Liver (tissue), 9 donors: ENCODE measurements around the gene KLF13. TPM values are rescaled to one million over a fixed set of nuclear protein-coding genes. Genes with fewer than 3 reads are reported as not detected.

Source experiments
- DNase-seq: peaks from one replicate; pipeline ENCODE4 v3.0.0-alpha.2; 2017; ENCODE audit warnings: low spot score
- H3K27ac ChIP-seq, 2 donors: one replicate each; pipeline ENCODE4 v1.7.0; 2013; ENCODE audit warnings: inconsistent platforms in 2 of 2, low read length in 2 of 2, control low read depth in 1 of 2, low read depth in 1 of 2, mild to moderate bottlenecking in 1 of 2
- H3K27me3 ChIP-seq, 4 donors: one replicate each; pipeline versions ENCODE4 v1.6.1 to v1.7.0; 2013; ENCODE audit warnings: low read length in 3 of 4, inconsistent platforms in 1 of 4, mild to moderate bottlenecking in 1 of 4, moderate library complexity in 1 of 4; ENCODE audit not compliant: control insufficient read depth in 4 of 4, insufficient read depth in 4 of 4
- H3K36me3 ChIP-seq, 4 donors: one replicate each; pipeline versions ENCODE4 v1.6.1 to v1.7.0; 2013; ENCODE audit warnings: low read length in 3 of 4, mild to moderate bottlenecking in 3 of 4, low read depth in 1 of 4, moderate library complexity in 1 of 4; ENCODE audit not compliant: control insufficient read depth in 4 of 4, insufficient read depth in 3 of 4
- H3K4me1 ChIP-seq, 4 donors: one replicate each; pipeline versions ENCODE4 v1.6.1 to v1.7.0; 2013; ENCODE audit warnings: low read length in 3 of 4, mild to moderate bottlenecking in 3 of 4, moderate library complexity in 1 of 4; ENCODE audit not compliant: control insufficient read depth in 4 of 4, insufficient read depth in 4 of 4
- H3K4me3 ChIP-seq, 3 donors: one replicate each; pipeline versions ENCODE4 v1.6.1 to v1.7.0; 2013; ENCODE audit warnings: low read length in 3 of 3, control low read depth in 1 of 3, low read depth in 1 of 3, mild to moderate bottlenecking in 1 of 3
- H3K9ac ChIP-seq, 2 donors: one replicate each; pipeline ENCODE4 v1.7.0; 2013; ENCODE audit warnings: low read length in 2 of 2, mild to moderate bottlenecking in 2 of 2, moderate library complexity in 2 of 2, control low read depth in 1 of 2, low read depth in 1 of 2
- H3K9me3 ChIP-seq, 4 donors: one replicate each; pipeline versions ENCODE4 v1.6.1 to v1.7.0; 2013; ENCODE audit warnings: low read length in 3 of 4; ENCODE audit not compliant: control insufficient read depth in 4 of 4
- CTCF ChIP-seq: fragments of 150-350 bp; IDR thresholded peaks from 2 replicates; pipeline ENCODE4 v1.5.1; 2017; ENCODE audit warnings: improper control_type of control experiment, low read depth, low read length; ENCODE audit not compliant: missing input control
- EGR1 ChIP-seq, 2 donors: IDR thresholded peaks; 2 replicates each; pipeline ENCODE4 v1.6.1; 2016 to 2018; ENCODE audit warnings: antibody characterized with exemption in 2 of 2, low read depth in 2 of 2
- GABPA ChIP-seq, 2 donors: IDR thresholded peaks in 1 of 2; conservative IDR thresholded peaks in 1 of 2; 2 replicates each; pipeline ENCODE4 v1.6.1; 2016; ENCODE audit warnings: antibody characterized with exemption in 2 of 2, mild to moderate bottlenecking in 1 of 2, moderate library complexity in 1 of 2
- HNF4A ChIP-seq, 2 donors: conservative IDR thresholded peaks; 2 replicates each; pipeline ENCODE4 v1.6.1; 2016; ENCODE audit warnings: antibody characterized with exemption in 2 of 2, mild to moderate bottlenecking in 2 of 2
- HNF4G ChIP-seq: IDR thresholded peaks from 2 replicates; pipeline ENCODE4 v1.6.1; 2016; ENCODE audit warnings: antibody characterized with exemption
- MAX ChIP-seq: IDR thresholded peaks from 2 replicates; pipeline ENCODE4 v1.6.1; 2016; ENCODE audit warnings: antibody characterized with exemption
- NR2F2 ChIP-seq: IDR thresholded peaks from 2 replicates; pipeline ENCODE4 v1.6.1; 2016; ENCODE audit warnings: antibody characterized with exemption
- RAD21 ChIP-seq, 2 donors: IDR thresholded peaks; 2 replicates each; pipeline ENCODE4 v1.6.1; 2016; ENCODE audit warnings: antibody characterized with exemption in 2 of 2, mild to moderate bottlenecking in 2 of 2
- REST ChIP-seq: IDR thresholded peaks from 2 replicates; pipeline ENCODE4 v1.6.1; 2016; ENCODE audit warnings: antibody characterized with exemption, mild to moderate bottlenecking
- RXRA ChIP-seq, 2 donors: IDR thresholded peaks; 2 replicates each; pipeline ENCODE4 v1.6.1; 2017 to 2018; ENCODE audit warnings: antibody characterized with exemption in 2 of 2, mild to moderate bottlenecking in 1 of 2
- TAF1 ChIP-seq: conservative IDR thresholded peaks from 2 replicates; pipeline ENCODE4 v1.6.1; 2016; ENCODE audit warnings: antibody characterized with exemption, mild to moderate bottlenecking
- YY1 ChIP-seq: IDR thresholded peaks from 2 replicates; pipeline ENCODE4 v1.6.1; 2016; ENCODE audit warnings: antibody characterized with exemption, mild to moderate bottlenecking
- WGBS: extraction: QIAGEN DNeasy Blood & Tissue Kit; methylation state at CpG from one replicate; pipeline ENCODE4 v1.1.7; 2013; 5-methylcytosine and 5-hydroxymethylcytosine counted together
- polyA plus RNA-seq, 2 donors: library from polyadenylated mRNA; stranded (reverse) in 1 of 2; unstranded in 1 of 2; fragments of 200-250 nt in 1 of 2; fragments of >200 nt in 1 of 2; fragmentation: Nextera tagmentation in 1 of 2; extraction: Ambion mirVana in 1 of 2; gene quantifications; one replicate each; pipeline versions ENCODE4 v1.2.1 to v1.2.3, GENCODE V29; 2013 to 2015
- total RNA-seq, 2 donors: library from RNA; depleted of rRNA; stranded (reverse); fragments of >200 nt; gene quantifications; one replicate each; pipeline ENCODE4 v1.2.3, GENCODE V29; 2014
- donor health status: healthy.
- donor health status: healthy.
- donor health status: healthy.
- donor health status: healthy.
- donor health status: healthy.

KLF13 gene
- total and polyA plus RNA-seq, 4 donors: 17.4 to 77.1 (median 57.5) TPM

GRCh38 chr15:31325595-31326155, 960 bp upstream of the KLF13 start:
- peaks cover 10 to 31% (median 23%) of the 10 kb centered on the region in 4 donors for H3K4me1 ChIP-seq
- under 1% methylated on average over 58 of the region's 58 CpGs for WGBS

GRCh38 chr15:31326875-31327668, 437 bp downstream of the KLF13 start:
- DNase-seq: no peak
- peak overlapping the region; percentile 10 to 33 for H3K9ac ChIP-seq
- no peak for TF ChIP-seq HNF4A (conservative IDR thresholded peaks at IDR 0.05)
- no peak for TF ChIP-seq CTCF
- TF ChIP-seq RAD21 (IDR thresholded peaks at IDR 0.05): no peak
- no peak for TF ChIP-seq REST
- no peak for TF ChIP-seq GABPA (IDR thresholded peaks at IDR 0.05 in 1 of 2, conservative IDR thresholded peaks at IDR 0.05 in 1 of 2)
- TF ChIP-seq EGR1 (IDR thresholded peaks at IDR 0.05; ENCODE audit: low read depth in 2 of 2): no peak
- TF ChIP-seq RXRA (IDR thresholded peaks at IDR 0.05): no peak
- no peak for TF ChIP-seq NR2F2
- no peak for TF ChIP-seq MAX
- no peak for TF ChIP-seq TAF1
- no peak for TF ChIP-seq HNF4G
- no peaks in the 10 kb centered on the region for H3K27me3 ChIP-seq
- H3K27ac ChIP-seq: peak overlapping the region; percentile 88 to 95
- H3K4me1 ChIP-seq: peaks cover 16 to 45% (median 36%) of the 10 kb centered on the region in 4 donors
- H3K4me3 ChIP-seq: peak overlapping the region; percentile 53 to 86 (median 77)
- H3K9me3 ChIP-seq: no peaks in the 10 kb centered on the region
- WGBS: under 1% methylated on average over 130 of the region's 130 CpGs
- H3K36me3 ChIP-seq: no peaks in the 10 kb centered on the region

More at GRCh38 chr15:31325595-31326155, 960 bp upstream of the KLF13 start:
- H3K9ac ChIP-seq: peak overlapping the region; percentile 37 to 59
- no peaks in the 10 kb centered on the region for H3K27me3 ChIP-seq
- peak; percentile 85 for DNase-seq
- TF ChIP-seq RAD21 (IDR thresholded peaks at IDR 0.05) (peak; percentile 17 to 30), MAX (no peak), YY1 (no peak), CTCF (no peak)
- no peaks in the 10 kb centered on the region for H3K9me3 ChIP-seq
- no peaks in the 10 kb centered on the region for H3K36me3 ChIP-seq
- peak overlapping the region; percentile 94 to 96 for H3K27ac ChIP-seq
- H3K4me3 ChIP-seq: peak overlapping the region; percentile 61 to 78 (median 67)
